ENCODE data around the gene SCAP. TPM values are rescaled to one million over a fixed set of nuclear protein-coding genes. Genes with fewer than 3 reads are reported as not detected.

The SCAP gene
- total and polyA plus RNA-seq, 2 experiments from 2014 or later: 35.5 to 141 TPM

GRCh38 chr3:47520756-47521155 lies 45.0 kb upstream of the SCAP start (continued):
- no peak for TF ChIP-seq REST (IDR thresholded peaks at IDR 0.05; ENCODE audit: unreplicated experiment)

GRCh38 chr3:47517937-47518336 lies 42.2 kb upstream of the SCAP start:
- H3K27ac Mint-ChIP-seq: no peak overlapping the region
- TF ChIP-seq STAT1 (IDR thresholded peaks at IDR 0.05; ENCODE audit: unreplicated experiment): no peak
- no peak for TF ChIP-seq ZNF114 (CRISPR knock-in tag; IDR thresholded peaks at IDR 0.05)
- no peak for TF ChIP-seq NANOG (IDR thresholded peaks at IDR 0.05; ENCODE audit: borderline replicate concordance)
- TF ChIP-seq EZH2phosphoT487 (IDR thresholded peaks at IDR 0.05; ENCODE audit: unreplicated experiment): no peak
- TF ChIP-seq ZNF462 (CRISPR knock-in tag; IDR thresholded peaks at IDR 0.05): no peak
- TF ChIP-seq CREB1 (CRISPR knock-in tag; IDR thresholded peaks at IDR 0.05; ENCODE audit: low read depth): no peak
- no peak for TF ChIP-seq ETS1 (IDR thresholded peaks at IDR 0.05)
- no peak for TF ChIP-seq JUNB (IDR thresholded peaks at IDR 0.05; ENCODE audit: unreplicated experiment)
- no peak for TF ChIP-seq ZNF331 (CRISPR knock-in tag; IDR thresholded peaks at IDR 0.05; ENCODE audit: low read depth)
- no peak for TF ChIP-seq REST (IDR thresholded peaks at IDR 0.05; ENCODE audit: unreplicated experiment)

More at GRCh38 chr3:47517937-47518336, 42.2 kb upstream of the SCAP start:
- Histone ChIP-seq H3K27ac (ENCODE audit: low read depth) (no peak overlapping the region), H3K4me2 (no peak overlapping the region), H3K4me3 (no peak overlapping the region), H3K27me3 (ENCODE audit: insufficient read depth) (peaks cover 8% of the 10 kb centered on the region), H3F3A (replicated peaks; ENCODE audit: low read depth) (peaks cover 16% of the 10 kb centered on the region), H3K4me1 (ENCODE audit: insufficient read depth) (peaks cover 11% of the 10 kb centered on the region), H3K9me2 (ENCODE audit: insufficient read depth) (no peaks in the 10 kb centered on the region), H4K20me1 (replicated peaks; ENCODE audit: insufficient read depth) (no peaks in the 10 kb centered on the region), H3K79me2 (replicated peaks; ENCODE audit: insufficient read depth) (peaks cover under 1% of the 10 kb centered on the region; the same call in 1 of the 2 replicates), H3K36me3 (ENCODE audit: insufficient read depth) (no peaks in the 10 kb centered on the region), H2AFZ (no peak overlapping the region)
- Mint-ChIP-seq H3K4me1 (peaks cover 15% of the 10 kb centered on the region), H3K36me3 (ENCODE audit: low read depth) (no peaks in the 10 kb centered on the region; the same call in 2 of the 3 replicates), H3K9me3 (no peaks in the 10 kb centered on the region; the same call in none of the 3 replicates), H3K4me3 (no peak overlapping the region), H3K27me3 (ENCODE audit: insufficient read depth, low read depth, poor library complexity) (peaks cover 29% of the 10 kb centered on the region)
- ATAC-seq (no peak), DNase-seq (ENCODE audit: low spot score) (no peak)
